NCI-H774 (cell line): ENCODE results near the gene FOXI1.
A peak's percentile ranks its signal among the peaks of the same experiment; 100 is the strongest.
"Not testable (repeated sequence)": the region's sequence is repeated elsewhere in the genome, so short reads cannot be mapped to it uniquely, and the experiment has no call there.

Source experiments
- DNase-seq: peaks from one replicate; lab custom pipeline; 2025; lab: John Stamatoyannopoulos, UW

Gene FOXI1

GRCh38 chr5:170092455-170093101 is 13.1 kb upstream of the FOXI1 start:
- no peak for DNase-seq

- DNase-seq = not testable (repeated sequence)
Observed at GRCh38 chr5:170094329-170094728, 11.4 kb upstream of the FOXI1 start.

GRCh38 chr5:170095646-170096045 is 10.1 kb upstream of the FOXI1 start:
- no peak for DNase-seq

DNA sequence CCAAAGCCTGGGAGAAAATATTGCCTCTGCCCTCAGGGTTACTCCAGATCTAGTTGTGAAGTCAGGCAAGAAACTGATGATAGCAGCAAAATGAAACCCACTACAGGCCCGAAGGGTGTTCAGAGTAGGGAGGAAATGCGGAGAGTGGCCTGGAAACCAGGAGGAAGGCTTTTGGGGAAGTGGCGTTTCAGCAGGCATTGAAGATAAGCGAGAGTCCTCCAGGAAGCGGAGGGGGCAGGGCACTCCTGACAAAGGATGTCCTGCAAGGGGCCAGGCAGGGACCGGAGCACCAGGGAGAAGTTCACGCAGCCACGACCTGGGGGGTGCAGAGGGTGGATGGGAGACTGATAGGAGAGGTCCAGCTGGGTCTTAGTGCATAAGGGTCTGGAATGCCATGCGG is 7.8 kb upstream of the FOXI1 start:
- DNase-seq = no peak

DNA sequence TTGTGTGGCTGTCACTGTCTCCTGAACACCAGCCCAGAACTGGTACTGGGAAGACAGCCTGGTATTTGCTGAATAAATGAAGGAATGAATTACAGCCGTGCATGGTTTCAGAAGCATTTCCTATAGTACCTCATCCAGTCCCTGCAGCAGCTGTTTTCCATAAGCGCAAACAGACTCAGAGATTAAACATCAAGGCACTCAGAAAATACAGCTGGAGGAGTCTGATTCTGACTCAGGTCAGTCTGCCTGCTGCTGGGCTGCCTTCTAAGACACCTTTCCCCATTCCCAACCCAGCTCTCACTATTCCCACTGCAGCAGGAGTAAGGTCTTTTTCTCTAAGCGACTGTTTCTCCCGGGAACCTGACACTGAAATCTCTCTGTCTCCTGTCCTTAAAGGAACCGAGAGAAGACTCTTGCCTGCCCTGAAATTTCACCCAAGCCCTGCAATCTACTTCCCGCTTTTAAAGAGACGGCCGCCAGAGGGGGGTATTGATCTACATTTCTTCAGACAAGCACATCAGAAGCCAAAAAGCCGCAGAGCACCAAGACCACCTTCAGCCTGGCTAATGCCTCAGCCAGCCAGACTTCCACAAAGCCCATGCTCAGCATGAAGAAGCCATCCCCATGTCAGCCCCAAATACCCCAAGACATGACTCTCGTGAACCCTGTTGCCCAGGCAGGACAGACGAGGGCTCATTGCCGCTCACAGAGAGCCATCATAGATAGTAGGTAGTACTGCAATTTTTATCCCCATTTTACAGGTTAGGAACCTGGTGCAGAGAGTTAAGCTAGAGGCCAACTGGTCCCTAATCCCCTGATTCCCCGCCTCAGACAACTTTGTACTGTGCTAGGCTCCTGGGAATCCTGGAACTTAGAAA is 5.4 kb upstream of the FOXI1 start:
- DNase-seq = peak; percentile 32

DNA sequence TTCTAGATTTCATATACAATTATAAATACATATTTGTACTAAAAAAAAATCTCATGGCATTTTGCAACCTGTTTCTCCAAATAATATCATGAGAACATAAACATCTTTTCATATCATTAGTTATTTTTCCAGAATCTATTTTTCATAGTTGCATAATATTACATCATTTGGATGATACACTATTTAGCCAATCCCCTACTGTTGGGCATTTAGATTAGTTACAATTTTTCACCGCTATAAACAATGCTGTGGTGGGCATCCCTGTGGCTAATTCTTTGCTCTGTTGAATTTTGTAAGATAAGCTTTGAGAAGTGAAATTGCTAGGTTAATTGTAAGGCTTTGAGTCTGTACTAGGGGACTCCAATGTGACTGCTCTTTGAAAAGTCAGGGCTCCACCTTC is 2.2 kb upstream of the FOXI1 start:
- DNase-seq = no peak

DNA sequence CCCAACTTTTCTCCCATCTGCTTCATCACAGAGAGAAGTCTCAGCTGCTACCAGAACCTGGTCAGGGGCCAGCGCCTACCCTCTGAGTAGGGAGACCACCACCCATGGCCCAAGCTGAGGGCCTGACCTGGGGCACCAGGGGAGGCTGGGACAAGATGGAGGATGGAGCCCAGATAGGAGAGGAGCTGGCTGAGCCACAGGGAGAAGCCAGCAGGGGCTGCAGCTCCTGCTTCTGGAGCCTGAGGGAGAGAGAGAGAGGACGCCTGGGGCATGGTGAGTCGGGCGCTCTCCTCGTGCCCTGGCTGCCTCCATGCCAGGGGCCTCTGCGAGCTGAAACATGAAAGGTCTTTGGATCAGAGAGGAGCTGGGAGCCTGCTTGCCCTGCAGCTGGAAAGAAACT is 1.4 kb upstream of the FOXI1 start:
- DNase-seq = no peak

- DNase-seq = no peak
Observed at GRCh38 chr5:170104710-170105109, 987 bp upstream of the FOXI1 start.

DNA sequence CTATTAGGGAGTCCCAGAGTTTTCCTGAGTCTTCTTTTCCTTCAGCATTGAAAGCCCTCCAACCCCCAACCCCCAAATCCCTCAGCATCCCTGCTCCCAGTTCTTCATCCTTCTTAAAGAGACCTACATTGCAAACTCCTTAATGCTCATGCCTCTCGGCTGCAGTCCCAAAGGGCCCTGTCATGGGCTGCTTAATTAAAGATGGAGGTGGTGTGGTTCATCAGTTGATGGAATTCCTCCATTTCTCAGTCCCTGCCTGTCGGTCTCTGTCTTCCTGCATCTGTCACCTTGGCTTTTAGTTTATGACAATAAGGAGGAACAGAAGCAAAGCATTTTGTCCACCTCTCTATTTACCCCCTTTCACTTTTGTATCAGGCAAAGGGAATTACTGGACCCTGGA is 2.0 kb downstream of the FOXI1 start:
- DNase-seq = no peak

DNA sequence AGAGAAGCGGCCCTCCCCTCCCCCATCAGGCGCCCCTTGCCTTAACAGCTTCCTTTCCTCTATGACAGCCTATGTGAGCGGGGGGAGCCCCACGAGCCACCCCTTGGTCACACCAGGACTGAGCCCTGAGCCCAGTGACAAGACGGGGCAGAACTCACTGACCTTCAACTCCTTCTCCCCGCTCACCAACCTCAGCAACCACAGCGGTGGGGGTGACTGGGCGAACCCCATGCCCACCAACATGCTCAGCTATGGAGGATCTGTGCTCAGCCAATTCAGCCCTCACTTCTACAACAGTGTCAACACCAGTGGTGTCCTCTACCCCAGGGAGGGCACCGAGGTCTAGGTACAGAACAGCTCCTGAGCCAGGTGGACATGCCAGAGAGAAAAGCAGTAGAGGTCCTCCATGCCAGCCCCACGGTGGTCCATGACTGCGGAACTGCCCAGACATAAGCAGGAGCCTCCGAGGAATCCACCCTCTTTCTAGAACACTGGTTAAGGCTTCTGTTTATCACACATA is 2.6 kb downstream of the FOXI1 start:
- no peak for DNase-seq

- no peak for DNase-seq
Observed at GRCh38 chr5:170109059-170110031, 3.6 kb downstream of the FOXI1 start.

- DNase-seq = no peak
Observed at GRCh38 chr5:170110403-170111087, 4.8 kb downstream of the FOXI1 start.

- no peak for DNase-seq
Observed at GRCh38 chr5:170111088-170111785, 5.5 kb downstream of the FOXI1 start.

GRCh38 chr5:170112876-170113521 is 7.3 kb downstream of the FOXI1 start:
- DNase-seq = no peak

- DNase-seq = no peak
Observed at GRCh38 chr5:170113522-170113900, 7.8 kb downstream of the FOXI1 start.

DNA sequence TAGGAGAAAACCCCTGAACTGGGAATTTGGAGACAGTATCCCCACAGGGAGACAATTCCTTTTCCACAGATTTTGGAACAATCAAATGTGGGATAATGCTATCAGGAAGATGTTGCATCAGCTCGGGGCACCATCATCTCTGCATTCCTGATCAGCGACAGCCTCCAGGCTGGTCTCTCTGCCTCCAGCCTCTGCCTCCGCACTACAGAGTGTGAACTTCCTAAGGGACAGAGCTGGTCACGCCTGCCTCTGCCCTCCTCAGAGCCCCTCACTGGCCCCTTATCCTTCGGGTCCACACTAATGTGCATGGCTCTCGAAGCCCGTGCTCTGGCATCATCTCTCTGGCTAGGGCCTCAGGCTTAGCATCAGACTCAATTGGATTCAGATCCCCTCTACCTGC is 8.6 kb downstream of the FOXI1 start:
- no peak for DNase-seq

DNA sequence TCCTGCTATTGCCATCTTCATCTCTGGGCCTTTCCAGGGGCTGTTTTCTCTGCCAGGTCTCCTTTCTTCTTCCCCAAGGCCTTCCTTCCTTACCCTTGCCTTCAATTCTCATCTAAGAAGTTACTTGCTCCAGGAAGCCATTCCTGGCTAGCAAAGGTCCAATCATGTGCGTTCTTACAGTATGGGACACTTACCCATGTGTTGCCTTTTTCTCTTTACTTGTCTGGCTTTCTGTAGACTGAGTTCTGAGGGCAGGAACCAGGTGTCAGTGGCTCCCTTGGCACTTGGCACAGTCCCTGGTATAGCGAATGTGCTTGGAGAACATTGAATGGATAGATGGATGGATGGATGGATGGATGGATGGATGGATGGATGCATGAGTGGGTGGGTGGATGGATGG is 10.2 kb downstream of the FOXI1 start:
- DNase-seq = no peak

GRCh38 chr5:170117736-170118135 is 12.0 kb downstream of the FOXI1 start:
- DNase-seq = no peak

GRCh38 chr5:170120576-170120975 is 14.9 kb downstream of the FOXI1 start:
- no peak for DNase-seq

DNA sequence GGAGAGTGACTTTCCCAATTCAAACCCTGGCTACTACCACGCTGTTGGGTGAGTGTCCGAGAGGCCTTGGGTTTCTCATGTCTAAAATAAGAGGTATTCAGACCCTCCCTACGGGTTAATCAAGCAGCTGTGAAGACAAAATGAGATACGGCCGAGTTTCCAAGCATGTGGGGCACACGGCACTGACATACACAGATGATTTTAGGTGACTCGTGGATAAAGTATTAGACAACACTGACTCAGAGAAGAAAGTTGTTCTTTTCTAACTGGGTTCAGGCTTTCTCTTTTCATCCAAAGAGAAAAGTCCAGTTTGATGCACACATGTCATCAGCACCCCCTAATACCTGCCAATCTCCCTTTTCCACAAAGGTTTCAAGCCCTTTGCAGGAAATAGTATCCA is 15.6 kb downstream of the FOXI1 start:
- DNase-seq = no peak
